Measurements from ENCODE around the gene NECTIN4.
"Not testable (repeated sequence)": the region's sequence is repeated elsewhere in the genome, so short reads cannot be mapped to it uniquely, and the experiment has no call there.

The NECTIN4 gene

DNA sequence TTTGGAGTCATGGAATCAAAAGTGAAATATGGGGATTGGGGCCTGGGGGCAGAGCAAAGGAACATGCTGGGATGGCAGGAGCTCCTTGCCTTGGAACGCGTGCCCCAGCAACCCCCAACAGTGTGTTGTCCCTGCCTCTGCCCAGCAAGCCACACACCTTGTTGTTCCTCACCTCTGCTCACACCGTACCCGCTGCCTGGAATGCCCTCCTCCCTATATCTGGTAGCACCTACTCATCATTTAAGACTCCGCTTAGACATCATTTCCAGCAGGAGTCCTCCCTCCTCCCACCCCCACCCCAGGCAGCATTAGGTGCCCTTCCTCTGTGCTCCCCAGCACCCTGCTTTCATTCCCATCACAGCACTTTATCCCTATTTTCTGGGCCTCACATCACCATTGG, 7.8 kb downstream of the NECTIN4 start:
- no peak for DNase-seq

DNA sequence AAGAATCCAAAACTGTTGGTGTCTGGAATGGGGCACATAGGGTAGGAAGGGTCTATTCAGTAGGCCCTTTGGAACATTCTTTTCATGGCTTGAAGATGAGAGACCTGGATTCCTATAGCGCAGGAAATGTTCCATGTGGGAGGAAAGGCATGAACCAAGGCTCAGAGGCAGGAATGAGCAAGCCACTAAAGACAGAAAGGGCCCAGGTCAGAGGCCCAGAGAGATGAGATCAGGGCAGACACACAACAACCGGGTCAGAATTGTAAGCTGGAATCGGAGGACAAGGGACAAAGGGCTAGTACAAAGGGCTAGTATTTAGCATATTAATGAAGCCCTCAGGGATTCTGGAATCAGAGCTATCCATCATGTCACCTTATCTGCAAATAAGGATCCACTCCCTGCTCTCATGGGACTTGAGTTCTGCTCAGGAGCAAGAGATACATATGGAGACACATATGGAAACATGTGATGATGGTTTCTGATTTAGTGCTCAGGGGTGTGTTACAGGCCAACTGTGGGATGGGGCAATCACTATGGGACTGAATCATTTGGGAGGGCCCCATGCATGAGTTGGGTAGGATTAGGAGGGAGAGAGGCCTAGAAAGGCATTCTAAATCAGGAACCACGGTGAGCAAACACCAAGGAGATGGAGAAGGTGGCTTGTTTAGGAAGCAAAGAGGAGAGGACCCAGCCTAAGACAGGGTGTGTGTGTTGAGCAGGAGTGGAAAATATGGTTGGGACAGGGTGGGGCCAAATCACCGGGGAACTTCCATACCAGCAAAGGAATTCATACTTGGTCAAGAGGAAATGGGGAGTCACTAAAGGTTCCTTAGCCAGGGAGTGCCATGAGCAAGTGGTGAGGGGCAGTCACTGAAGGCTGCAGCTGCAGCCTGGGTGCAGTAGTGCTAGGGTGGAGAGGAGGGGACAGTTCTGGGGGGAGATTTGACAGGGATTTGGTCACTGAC, 8.6 kb downstream of the NECTIN4 start:
- DNase-seq, result no peak

DNA sequence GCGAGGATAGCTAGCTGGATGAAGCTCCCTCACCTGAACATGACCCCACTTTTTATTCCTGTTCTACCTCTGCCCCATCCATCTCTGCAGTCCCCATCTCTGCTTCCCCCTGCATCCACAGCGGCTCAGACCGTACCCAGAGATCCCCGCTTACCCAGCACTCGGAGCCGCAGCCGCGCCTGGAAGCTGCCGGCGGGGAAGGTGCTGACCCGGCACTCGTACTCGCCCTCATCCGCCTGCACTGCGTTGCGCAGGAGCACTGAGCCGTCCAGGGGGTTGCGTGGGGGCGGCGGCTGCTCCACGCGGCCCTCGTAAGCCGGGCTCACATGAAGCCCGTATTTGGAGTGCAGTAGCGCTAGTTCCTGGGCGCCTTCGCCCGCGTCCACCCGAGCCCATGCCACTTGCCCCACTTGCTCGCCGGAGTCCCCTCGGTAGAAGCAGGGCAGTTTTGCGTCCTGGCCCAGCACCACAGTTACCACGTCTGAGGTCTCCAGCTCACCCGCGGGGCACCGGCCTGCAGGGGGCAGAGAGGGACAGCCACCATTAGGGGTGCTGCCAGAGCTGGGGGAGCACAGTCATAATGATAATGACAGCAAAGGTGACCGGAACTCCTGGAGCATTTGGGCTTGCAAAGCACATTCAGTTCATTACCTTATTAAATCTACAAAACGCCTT, 9.8 kb downstream of the NECTIN4 start:
- no peak for DNase-seq

- DNase-seq, result no peak
Measured at GRCh38 chr1:161077426-161077825, 11.9 kb downstream of the NECTIN4 start.

GRCh38 chr1:161076410-161076809, 12.9 kb downstream of the NECTIN4 start:
- DNase-seq, result no peak

- no peak for DNase-seq
Measured at GRCh38 chr1:161074676-161075368, 14.5 kb downstream of the NECTIN4 start.

- DNase-seq, result no peak
Measured at GRCh38 chr1:161073474-161074121, 15.8 kb downstream of the NECTIN4 start.

DNA sequence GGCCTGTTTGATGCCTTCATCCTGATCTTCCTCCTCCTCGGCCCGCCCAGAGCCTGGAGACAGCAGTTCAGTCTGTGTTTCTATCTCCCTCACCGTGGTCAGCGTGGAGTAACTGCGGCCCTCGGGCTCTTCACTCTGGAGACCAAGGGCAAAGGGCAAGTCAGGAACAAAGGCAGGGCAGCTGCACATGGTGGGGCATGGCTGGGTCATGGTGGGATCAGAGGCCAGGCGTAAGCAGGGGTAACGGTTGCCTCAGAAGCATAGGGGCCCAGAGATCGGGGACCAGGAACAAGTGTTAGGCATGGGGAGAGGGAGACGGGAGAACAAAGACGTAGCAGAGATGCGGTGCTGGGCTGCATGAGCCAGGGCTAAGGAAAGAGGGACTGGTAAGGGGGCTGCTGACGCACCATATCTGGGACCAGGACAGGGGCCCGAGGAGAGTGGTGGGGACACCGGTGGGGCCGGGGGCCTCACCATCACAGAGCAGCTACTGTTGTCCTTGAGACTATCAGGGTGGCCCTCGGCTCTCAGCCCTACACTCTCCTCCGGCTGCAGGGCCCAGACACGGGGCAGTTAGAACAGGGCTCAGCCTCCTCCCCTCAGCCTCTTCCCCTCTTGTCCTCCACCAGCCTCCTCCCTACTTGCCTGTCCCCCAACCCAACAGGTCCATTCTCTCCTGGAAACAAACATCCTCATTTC, 16.5 kb downstream of the NECTIN4 start:
- DNase-seq, result no peak

- DNase-seq, result no peak
Measured at GRCh38 chr1:161071886-161072371, 17.4 kb downstream of the NECTIN4 start.

DNA sequence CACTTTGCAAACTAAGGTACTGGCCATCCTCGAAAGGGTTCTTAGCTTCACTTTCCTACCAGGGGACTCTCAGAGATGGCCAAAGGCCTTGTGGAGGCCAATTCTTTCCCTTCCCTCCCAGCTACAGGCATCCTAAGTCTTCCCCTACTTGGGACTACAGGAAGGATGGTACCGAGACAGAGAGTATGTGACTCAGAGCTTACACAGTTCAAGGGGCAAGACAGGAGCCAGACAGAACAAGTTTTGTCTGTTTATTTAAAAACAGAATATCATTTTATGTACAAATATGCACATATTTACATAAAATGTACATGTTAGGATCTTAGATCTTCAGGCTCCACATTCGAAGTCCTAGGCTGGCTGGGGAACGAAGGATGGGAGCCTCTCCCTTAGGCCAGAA, 18.6 kb downstream of the NECTIN4 start:
- no peak for DNase-seq

DNA sequence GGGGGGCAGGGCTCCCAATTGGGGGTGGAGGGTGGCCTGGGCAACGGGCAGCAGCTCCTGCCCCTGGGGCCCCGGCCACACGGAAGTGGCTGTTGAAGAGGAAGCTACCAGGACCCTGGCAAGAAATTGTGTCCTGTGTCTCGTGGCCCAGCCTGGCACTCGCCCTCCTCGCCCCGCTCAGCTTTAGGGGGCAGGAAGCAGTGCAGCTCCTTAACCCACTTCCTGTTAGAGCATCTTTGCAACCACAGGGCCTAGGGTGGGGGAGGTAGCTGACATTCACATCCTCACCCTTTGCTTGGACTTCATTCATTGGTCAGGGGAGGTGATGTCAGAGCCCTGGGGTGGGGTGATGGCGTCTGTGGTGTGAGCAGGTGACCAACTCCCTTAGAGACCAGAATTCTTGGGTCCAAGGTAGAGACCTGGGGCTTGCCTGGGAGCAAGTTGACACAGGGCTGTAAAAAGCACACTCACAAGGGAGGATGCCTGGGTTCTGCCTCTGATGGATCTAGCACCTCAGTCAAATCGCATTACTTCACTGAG, 19.6 kb downstream of the NECTIN4 start, which contains the start of gene ARHGAP30:
ARHGAP30 (minus strand) TSS at position 161 of the 540 bp plus-strand sequence. CDS start 267 bp downstream, outside the sequence.
- no peak for DNase-seq

DNA sequence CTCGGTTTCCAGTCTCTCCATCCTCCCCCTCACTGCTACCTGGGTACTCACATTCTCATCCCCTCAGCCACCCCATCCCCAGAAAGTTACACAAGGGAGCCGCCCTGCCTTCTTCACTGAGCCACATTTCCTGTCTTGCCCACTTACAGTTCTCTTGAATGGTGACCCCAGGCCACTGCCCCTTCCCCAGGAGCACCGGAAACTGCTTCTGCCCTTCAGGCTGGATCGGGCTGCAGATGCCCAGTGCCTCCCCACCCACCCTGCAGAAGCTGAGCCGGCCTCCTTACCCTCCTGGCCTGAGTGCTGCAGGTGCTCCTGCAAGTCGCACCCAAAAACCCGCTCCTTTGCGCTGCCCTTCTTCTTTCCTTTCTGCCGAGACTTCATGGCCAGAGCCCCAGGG, 20.1 kb downstream of the NECTIN4 start:
- no peak for DNase-seq

- DNase-seq, result no peak
Measured at GRCh38 chr1:161068306-161069234, 20.8 kb downstream of the NECTIN4 start.

DNA sequence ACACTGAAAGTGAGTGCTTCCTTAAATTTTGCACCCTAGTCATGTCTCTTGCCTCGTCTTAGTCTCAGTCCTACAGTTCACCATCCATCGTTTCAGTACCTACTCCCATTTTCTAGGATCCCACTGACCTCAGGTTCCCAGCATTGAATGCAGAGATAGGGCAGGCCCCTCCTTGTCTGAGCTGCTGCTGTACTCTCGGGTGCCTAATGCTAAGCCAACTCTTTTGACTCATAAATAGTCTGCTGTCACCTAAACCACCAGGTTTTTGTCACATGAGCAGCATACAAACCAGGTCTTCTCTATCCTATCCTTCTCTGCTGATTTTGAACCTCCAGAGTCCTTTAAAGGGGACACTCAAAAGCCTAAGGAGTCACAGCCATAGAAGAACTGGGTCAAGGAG, 22.7 kb downstream of the NECTIN4 start:
- no peak for DNase-seq

DNA sequence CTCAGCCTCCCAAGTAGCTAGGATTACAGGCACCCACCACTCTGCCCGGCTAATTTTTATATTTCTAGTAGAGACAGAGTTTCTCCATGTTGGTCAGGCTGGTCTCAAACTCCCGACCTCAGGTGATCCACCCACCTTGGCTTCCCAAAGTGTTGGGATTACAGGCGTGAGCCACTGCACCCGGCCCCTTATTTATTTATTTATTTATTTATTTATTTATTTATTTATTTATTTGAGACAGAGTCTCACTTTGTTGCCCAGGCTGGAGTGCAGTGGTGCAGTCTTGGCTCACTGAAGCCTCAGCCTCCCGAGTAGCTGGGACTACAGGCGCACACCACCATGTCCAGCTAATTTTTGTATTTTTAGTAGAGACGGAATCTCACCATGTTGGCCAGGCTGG, 23.7 kb downstream of the NECTIN4 start:
- DNase-seq, result not testable (repeated sequence)

GRCh38 chr1:161063936-161064335, 25.4 kb downstream of the NECTIN4 start:
- not testable (repeated sequence) for DNase-seq

DNA sequence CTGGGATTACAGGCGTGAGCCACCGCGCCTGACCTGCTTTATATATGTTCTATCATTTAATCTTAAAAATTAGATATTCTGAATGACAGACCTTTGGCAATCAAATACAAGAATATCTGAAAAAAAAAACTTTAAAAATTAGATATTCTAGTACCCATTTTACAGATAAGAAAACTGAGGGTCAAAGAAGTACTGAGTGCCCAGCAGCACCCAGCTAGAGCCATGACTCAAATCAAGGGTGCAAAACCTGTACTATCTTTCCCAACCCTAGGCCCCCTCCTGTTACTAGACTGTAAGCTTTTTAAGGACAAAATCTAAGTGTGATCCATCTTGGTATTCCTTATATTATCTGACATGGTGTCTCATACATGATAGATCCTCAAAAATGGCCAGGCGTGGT, 27.9 kb downstream of the NECTIN4 start:
- DNase-seq, result no peak

DNA sequence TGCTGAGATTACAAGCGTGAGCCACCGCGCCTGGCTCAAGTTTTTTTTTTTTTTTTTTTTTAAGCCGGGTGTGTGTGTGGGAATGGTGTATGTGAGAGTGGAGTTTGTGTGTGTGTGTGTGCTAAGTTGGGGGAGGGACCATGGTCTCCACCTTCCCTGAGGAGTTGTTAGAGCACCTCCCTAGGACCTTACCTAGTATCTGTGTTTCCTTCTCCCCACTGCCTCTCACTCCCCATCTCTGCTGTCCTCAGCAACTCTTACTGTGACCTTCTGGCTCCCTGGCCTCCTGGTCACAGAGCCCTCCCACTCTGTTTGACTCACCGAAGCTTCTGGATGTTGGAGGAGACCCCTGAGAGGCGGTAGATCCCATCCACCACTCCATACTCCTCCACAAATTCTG, 30.1 kb downstream of the NECTIN4 start:
- no peak for DNase-seq

GRCh38 chr1:161054805-161055204, 34.6 kb downstream of the NECTIN4 start:
- DNase-seq, result no peak

DNA sequence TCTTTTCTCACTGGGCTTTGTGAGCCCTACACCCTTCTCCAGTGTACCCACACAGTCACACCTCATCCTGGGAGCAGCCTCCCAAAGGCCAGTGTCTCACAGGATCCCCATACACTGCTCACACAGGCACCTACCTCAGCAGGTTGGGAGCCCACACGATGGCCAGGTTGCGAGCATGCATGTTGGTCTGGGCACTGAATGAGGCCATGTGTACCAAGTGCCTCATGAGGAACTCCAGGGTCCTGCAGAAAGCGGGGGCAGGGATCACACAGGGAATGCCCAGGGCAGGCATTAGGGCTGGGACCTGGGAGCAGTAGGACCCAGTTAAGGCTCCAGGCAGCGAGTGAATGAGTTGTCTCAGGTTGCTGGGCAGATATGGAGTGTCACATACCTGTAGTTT, 35.1 kb downstream of the NECTIN4 start:
- no peak for DNase-seq

DNA sequence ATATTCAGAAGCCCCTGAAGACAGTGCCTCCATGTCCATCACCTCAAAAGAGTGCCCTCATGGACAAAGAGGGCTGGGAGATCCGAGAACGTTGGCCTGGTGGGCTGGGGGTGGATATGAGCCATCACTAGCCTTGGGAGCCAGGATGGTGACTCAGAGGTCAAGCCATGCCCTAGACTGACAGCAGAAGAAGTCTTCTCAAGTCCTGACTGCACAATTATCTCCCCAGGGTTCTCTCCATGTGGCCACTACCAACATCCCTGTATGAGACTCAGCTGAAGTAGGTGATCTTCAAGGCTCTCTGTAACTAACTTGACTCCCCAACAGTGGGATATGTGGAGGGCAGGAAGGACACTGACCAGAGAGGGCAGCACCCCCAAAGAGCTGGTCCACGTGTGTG, 36.5 kb downstream of the NECTIN4 start:
- DNase-seq, result no peak

All from NCI-H2029 treated with DMSO at 0.1 percent for 48 hours (cell line).